Ectodermal cell (in vitro differentiated cells): ENCODE data around the gene HOXB5.

Experiments used
- H3K27ac ChIP-seq: 2 replicates; pipeline ENCODE4 v1.7.0; 2013; ENCODE audit warnings: mild to moderate bottlenecking, low read depth, low read length; ENCODE audit not compliant: insufficient read depth, poor library complexity, severe bottlenecking
- H3K27me3 ChIP-seq: 2 replicates; pipeline ENCODE4 v1.7.0; 2013; ENCODE audit warnings: mild to moderate bottlenecking, low read length; ENCODE audit not compliant: insufficient read depth, control insufficient read depth, poor library complexity, severe bottlenecking
- H3K36me3 ChIP-seq: one replicate; pipeline ENCODE4 v1.7.0; 2013; ENCODE audit warnings: low read length; ENCODE audit not compliant: control insufficient read depth, insufficient read depth
- H3K4me1 ChIP-seq: one replicate; pipeline ENCODE4 v1.7.0; 2013; ENCODE audit warnings: low read length; ENCODE audit not compliant: control insufficient read depth, insufficient read depth
- H3K4me3 ChIP-seq: 2 replicates; pipeline ENCODE4 v1.7.0; 2013; ENCODE audit warnings: low read depth, low read length, control low read depth; ENCODE audit not compliant: insufficient read depth
- H3K9me3 ChIP-seq: 2 replicates; pipeline ENCODE4 v1.7.0; 2013; ENCODE audit warnings: mild to moderate bottlenecking, low read length, moderate library complexity; ENCODE audit not compliant: control insufficient read depth
- whole genome bisulfite sequencing, 2 experiments: methylation state at CpG; one replicate each; pipeline ENCODE4 v1.1.7; 2013; ENCODE audit warnings: missing lambda C conversion rate in 2 of 2; 5-methylcytosine and 5-hydroxymethylcytosine counted together

HOXB5 gene

DNA sequence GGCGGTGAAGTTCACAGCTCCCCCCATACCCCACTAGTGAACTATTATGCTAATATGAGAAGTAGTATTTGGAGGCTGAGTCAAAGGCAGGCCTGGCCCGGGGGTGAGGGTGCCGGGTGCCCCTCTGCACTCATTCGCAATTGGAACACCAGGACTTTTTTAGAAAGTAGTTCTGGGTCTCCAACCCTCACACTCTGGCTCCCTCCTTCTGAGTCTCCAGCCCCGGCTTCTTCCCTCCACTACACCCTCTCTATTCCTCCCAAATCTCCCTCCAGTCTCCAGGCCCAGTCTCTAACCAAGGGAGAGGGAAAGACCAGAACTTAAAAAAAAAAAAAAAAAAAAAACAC is 37.4 kb downstream of the HOXB5 start:
- peaks cover 100% of the 10 kb centered on the region for H3K27me3 ChIP-seq
- no peaks in the 10 kb centered on the region for H3K36me3 ChIP-seq
- WGBS, 2 experiments: 8% methylated on average over 4 of the region's 5 CpGs
- no peak overlapping the region for H3K4me3 ChIP-seq
- H3K9me3 ChIP-seq: no peaks in the 10 kb centered on the region
- no peak overlapping the region for H3K27ac ChIP-seq
- no peaks in the 10 kb centered on the region for H3K4me1 ChIP-seq

DNA sequence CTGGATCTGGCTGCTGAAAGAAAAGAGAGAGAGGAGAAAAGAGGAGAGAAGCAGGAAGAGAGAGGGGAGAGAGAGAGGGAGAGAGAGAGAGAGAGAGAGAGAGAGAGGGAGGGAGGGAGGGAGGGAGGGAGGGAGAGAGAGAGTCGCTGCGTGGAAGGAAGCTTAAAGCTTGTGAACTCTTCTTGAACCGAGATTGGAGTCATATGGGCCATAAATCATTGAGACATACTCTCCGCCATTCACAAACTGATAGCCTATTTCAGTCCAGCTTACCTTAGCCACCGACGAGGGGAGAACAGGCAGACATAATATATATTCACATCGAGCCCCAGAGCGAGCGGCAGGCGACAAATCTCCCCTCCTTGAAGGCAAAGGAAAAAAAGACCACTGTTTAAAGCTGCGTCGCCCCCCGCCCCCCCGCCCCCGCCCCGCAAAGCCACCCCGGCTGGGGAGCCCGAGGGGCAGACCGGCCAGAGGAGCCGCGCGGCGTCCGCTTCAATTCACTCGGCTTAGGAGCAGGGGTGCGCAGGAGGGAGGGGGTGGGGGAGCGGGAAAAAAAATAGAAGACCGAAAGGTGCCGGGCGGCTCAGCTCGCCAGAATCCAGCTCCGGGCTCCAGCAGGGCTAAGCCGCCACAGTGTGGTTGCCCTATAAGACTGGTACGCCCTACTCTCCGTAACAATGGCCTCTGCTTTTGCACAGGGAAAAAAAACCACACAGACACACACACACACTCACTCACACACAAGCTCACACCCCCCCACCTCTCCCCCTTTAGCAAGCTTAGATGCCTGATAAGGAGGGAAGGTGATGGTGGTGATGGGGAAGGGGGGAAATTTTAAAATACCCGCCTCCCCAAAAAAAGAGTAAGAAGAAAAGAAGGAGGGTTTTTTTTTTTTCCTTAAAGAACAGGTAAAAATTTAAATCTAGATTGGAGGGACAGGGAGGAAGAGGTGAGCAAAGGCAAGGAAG is 38.0 kb downstream of the HOXB5 start:
- no peaks in the 10 kb centered on the region for H3K9me3 ChIP-seq
- no peaks in the 10 kb centered on the region for H3K4me1 ChIP-seq

DNA sequence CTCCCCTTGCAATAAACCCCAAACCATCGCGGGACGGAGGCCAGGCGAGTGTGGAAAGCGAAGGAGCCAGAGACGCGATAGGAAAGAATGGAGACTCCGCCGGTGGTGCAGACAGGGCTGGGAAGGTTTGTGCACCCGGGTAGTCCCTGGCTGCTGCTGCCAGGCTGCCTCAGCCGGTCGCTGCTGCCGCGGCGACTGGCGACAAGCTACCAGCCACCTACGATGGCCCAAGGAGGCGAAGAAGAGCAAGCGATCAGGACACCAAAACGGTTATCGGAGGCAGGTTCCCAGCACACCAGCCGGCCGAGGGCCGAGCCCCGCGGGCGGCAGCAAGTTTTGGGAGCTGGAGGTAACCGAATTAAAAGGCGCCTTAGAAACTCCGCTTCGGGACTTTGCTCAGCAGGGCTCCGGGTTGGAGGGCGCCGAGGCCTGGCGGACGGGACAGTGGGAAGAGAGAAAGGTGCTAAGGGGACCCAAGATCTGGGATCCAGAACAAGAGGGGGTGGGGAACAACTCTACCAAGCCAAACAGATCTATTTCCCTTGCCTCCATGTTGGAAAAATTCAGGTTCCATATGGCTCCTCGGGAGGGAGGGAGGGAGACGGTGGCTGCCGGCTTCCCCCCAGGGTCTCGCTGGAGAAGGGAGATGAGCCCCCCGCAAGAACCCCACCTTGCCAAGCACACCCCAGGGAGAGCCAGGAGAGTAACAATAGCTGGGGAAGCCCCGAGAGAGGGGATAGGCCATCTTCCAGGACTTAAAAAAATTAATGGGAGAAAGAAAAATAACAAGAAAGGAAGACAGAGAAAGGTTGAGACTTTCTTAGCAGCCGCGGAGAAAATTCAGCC is 38.9 kb downstream of the HOXB5 start:
- no peaks in the 10 kb centered on the region for H3K4me1 ChIP-seq
- H3K27ac ChIP-seq: no peak overlapping the region

More for the DNA sequence above, 38.0 kb downstream of the HOXB5 start:
- Histone ChIP-seq H3K36me3 (no peaks in the 10 kb centered on the region), H3K4me3 (no peak overlapping the region), H3K27me3 (peaks cover 100% of the 10 kb centered on the region), H3K27ac (no peak overlapping the region)
- WGBS, 2 experiments: 2% methylated on average over 36 of the region's 36 CpGs

DNA sequence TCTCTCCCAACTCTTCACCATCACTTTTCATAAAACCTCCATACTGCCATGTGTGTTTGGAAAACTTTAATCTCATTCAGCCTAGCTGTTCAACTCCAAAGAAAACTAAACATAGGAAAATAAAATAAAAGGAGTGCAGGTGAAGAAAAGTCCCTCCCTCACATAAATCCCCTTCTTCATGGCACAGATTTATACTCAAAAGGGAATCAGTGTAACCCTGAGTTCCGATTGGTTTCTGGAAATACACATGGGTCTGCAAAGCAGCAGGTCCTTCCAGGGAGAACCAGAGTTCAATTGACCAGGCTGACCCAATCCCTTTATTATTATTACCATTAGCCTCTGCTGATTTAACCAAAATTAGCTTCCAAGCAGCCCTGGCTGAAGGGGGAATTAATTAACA is 39.8 kb downstream of the HOXB5 start:
- H3K4me1 ChIP-seq: no peaks in the 10 kb centered on the region
- peaks cover 100% of the 10 kb centered on the region for H3K27me3 ChIP-seq
- H3K27ac ChIP-seq: no peak overlapping the region

More for the DNA sequence above, 38.9 kb downstream of the HOXB5 start:
- no peak overlapping the region for H3K4me3 ChIP-seq
- H3K9me3 ChIP-seq: no peaks in the 10 kb centered on the region
- no peaks in the 10 kb centered on the region for H3K36me3 ChIP-seq
- WGBS, 2 experiments: 2 to 3% methylated on average over 44 of the region's 44 CpGs
- H3K27me3 ChIP-seq: peaks cover 100% of the 10 kb centered on the region

DNA sequence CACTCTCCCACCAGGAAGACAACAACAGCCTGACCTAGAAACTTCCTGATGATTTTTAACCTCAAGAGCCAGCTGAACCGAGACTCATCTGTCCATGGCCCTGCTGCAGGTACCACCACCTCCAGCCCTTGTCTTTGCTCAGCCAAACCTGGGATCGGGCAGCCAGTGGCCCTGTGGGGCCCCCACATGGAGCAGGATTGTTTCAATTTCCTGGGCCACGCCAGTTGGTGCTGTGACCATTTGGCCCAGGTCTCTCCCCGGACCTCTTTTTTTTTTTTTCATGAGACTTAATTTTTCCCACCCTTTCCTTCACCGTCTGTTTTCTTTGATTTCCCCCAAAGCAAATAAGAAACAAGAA is 40.4 kb downstream of the HOXB5 start:
- H3K4me3 ChIP-seq: no peak overlapping the region
- no peaks in the 10 kb centered on the region for H3K4me1 ChIP-seq
- H3K27ac ChIP-seq: peak overlapping the region; percentile 18
- WGBS, 2 experiments: 8 to 19% methylated on average over 5 of the region's 5 CpGs
- H3K36me3 ChIP-seq: no peaks in the 10 kb centered on the region
- no peaks in the 10 kb centered on the region for H3K9me3 ChIP-seq
- H3K27me3 ChIP-seq: peaks cover 100% of the 10 kb centered on the region

More for the DNA sequence above, 39.8 kb downstream of the HOXB5 start:
- no peaks in the 10 kb centered on the region for H3K9me3 ChIP-seq
- H3K36me3 ChIP-seq: no peaks in the 10 kb centered on the region
- 25 to 28% methylated on average over 1 of the region's 1 CpG for WGBS, 2 experiments
- no peak overlapping the region for H3K4me3 ChIP-seq

DNA sequence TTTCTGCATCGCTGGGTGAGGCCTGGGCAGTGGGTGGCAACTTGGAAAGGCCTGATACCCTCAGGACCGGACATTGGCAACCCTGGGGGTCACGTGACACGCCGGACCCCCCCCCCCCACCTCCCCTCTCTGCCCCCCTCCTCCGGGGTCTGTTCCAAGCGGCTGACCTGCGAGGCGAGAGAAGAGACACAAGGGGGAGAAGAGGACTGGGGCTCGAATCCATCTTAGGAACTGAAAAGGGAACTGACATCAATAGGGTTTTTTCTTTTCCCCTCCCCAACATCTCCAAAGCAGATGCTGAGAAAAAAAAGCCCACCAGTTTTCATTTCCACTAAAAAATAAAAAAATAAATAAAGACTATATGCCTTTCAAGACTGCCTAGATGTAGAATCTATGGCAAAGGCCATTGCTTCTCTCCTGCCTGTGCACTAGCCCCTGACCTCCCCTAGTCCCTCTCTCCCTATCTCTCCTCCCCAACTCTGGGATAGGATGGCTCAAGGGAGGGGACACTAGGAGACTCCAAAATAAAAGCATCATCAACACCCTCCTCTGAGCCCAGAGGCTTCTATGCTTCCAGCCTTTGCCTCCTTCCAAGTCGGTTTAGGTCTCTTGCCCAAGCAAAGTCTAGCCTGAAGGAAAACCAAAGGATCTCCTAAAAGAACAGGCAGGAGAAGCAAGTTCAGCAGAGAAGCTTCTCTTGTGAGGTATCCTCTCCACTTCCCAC is 41.0 kb downstream of the HOXB5 start:
- WGBS, 2 experiments: 1% methylated on average over 6 of the region's 11 CpGs
- Histone ChIP-seq H3K36me3 (no peaks in the 10 kb centered on the region), H3K4me3 (no peak overlapping the region), H3K9me3 (no peaks in the 10 kb centered on the region), H3K27me3 (peaks cover 100% of the 10 kb centered on the region), H3K27ac (peak overlapping the region; percentile 18), H3K4me1 (no peaks in the 10 kb centered on the region)

DNA sequence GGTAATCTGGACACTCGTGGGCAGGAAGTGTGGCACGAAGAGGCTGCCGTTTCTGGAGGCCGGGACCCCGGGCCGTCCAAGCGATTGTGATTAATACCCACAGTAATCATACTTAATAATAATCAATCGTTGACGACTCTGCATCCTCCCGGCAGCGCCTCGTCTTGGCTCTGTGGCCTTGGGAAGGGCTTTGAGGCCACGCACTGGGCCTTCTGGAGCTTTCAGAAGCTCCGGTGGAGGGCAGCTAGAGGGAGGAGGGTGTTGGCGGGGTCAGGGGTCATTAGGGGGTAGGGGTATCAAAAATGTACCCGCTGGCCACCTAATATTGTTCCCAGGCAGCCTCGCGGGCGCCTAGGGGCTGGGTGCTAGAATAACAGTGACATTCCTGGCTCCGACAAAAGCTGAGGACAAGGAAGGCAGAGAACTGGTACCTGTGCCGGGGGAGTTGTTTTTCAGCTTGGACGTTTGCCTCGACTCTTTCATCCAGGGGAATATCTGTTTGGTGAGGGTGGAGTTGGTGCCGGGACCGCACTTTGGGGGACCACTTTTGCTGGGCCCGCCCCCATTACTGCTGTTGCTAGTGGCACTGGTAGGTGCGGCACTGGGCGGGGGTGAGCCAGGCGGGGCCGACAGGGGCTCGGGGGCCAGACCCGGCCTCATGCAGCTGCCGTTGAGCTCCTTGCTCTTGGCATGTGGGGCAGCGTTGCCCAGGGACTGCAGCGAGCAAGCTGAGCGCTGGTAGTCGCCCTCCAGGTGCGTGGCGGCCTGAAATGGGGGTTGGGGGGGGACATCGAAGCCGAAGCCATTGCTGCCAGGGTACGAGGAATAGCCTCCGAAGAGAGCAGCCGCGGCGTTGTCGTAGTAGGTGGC is 41.7 kb downstream of the HOXB5 start:
- peaks cover 100% of the 10 kb centered on the region for H3K27me3 ChIP-seq

DNA sequence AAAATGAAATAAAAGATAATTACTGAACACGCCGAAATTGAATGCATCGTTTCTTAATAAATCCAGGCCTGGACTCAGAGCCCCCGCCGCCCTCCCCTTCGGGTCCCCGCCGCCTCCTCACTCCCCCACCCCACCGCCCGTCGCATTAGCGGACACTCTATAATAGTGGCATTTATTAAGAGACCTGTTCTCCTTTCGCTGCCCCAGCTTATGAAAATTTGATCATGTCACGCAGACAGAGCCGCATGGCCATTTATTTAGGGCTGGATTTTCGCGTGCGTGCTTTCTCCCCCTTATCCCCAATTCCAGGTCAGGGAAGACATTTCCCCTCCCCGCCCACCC is 42.4 kb downstream of the HOXB5 start:
- peaks cover 5% of the 10 kb centered on the region for H3K4me1 ChIP-seq
- H3K4me3 ChIP-seq: no peak overlapping the region
- no peaks in the 10 kb centered on the region for H3K9me3 ChIP-seq
- H3K27me3 ChIP-seq: peaks cover 100% of the 10 kb centered on the region
- no peaks in the 10 kb centered on the region for H3K36me3 ChIP-seq
- no peak overlapping the region for H3K27ac ChIP-seq
- WGBS, 2 experiments: 6 to 10% methylated on average over 17 to 19 of the region's 19 CpGs

More for the DNA sequence above, 41.7 kb downstream of the HOXB5 start:
- Histone ChIP-seq H3K9me3 (no peaks in the 10 kb centered on the region), H3K4me3 (no peak overlapping the region), H3K36me3 (no peaks in the 10 kb centered on the region), H3K4me1 (no peaks in the 10 kb centered on the region), H3K27ac (no peak overlapping the region)
- 4 to 7% methylated on average over 47 of the region's 47 CpGs for WGBS, 2 experiments

DNA sequence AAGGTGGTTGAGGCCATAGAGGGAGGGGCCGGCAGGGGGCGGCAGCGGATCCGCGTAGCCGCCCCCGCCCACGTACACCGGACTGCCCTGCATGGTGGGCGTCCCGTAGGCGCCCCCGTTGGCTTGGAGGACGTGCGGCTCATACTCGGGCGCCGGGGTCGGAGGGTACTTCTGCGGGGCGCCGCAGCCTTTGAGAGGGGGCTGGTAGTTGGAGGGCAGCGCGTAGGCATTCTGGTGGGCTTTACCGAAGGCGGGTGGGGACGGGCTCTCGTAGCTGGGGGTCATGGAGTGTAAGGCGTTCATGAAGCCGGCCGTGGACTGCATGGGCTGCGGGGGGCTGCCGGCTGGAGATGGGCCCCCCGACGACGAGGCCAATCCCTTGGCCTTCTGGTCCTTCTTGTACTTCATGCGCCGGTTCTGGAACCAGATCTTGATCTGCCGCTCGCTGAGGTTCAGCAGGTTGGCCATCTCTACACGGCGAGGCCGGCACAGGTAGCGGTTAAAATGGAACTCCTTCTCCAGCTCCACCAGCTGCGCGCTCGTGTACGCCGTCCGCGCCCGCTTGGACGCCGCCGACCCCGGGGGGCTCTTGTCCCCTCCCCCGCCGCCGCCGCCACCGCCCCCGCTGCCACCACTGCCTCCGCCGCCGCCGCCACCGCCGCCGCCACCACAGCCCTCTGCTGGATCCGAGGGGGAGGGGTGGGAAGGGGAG is 42.9 kb downstream of the HOXB5 start:
- 2 to 3% methylated on average over 70 of the region's 70 CpGs for WGBS, 2 experiments
- Histone ChIP-seq H3K9me3 (no peaks in the 10 kb centered on the region), H3K4me3 (peak overlapping the region; percentile 14), H3K4me1 (peaks cover 7% of the 10 kb centered on the region), H3K27ac (no peak overlapping the region), H3K36me3 (no peaks in the 10 kb centered on the region), H3K27me3 (peaks cover 100% of the 10 kb centered on the region)
